H1 (cell line): Measurements from ENCODE around the gene TTC33. TPM values are rescaled to one million over a fixed set of nuclear protein-coding genes. Genes with fewer than 3 reads are reported as not detected.

Experiments used
- CBX8 ChIP-seq: fragments of 300-800, 300-1000 bp; sonication (generic); IDR thresholded peaks from 2 replicates; pipeline ENCODE4 v1.7.1; 2016; ENCODE audit warnings: low read depth, low read length, borderline replicate concordance
- CREB1 ChIP-seq: IDR thresholded peaks from 2 replicates; pipeline ENCODE4 v1.6.1; 2012; ENCODE audit warnings: inconsistent platforms
- E2F6 ChIP-seq: IDR thresholded peaks from 2 replicates; pipeline ENCODE4 v1.6.1; 2012; ENCODE audit warnings: inconsistent platforms
- NANOG ChIP-seq: IDR thresholded peaks from 2 replicates; pipeline ENCODE4 v1.6.1; 2011; ENCODE audit warnings: low read length, low read depth, mild to moderate bottlenecking, inconsistent platforms; ENCODE audit not compliant: insufficient read depth, poor library complexity, severe bottlenecking
- POU5F1 ChIP-seq: IDR thresholded peaks from 2 replicates; pipeline ENCODE4 v1.6.1; 2011; ENCODE audit warnings: low read depth, mild to moderate bottlenecking, low read length, moderate library complexity
- polyA plus RNA-seq, 7 experiments: library from polyadenylated mRNA; depleted of rRNA in 3 of 7; stranded (reverse) in 5 of 7; unstranded in 2 of 7; fragments of >200 nt in 5 of 7; fragments of 200-250 nt in 2 of 7; gene quantifications; 1 replicate in 5 of 7; 2 replicates in 1 of 7; 4 replicates in 1 of 7; pipeline versions ENCODE4 v1.2.1 to v1.2.3, GENCODE V29; 2011 to 2013; ENCODE audit warnings: missing spikeins in 2 of 7, mixed read lengths in 2 of 7
- total RNA-seq: library from RNA; stranded (reverse); fragmentation: NEBNext Ultra II Directional; extraction: Animal tissue kit (Norgen Biotek cat#: 25700); gene quantifications from 2 replicates; pipeline ENCODE4 v1.2.1, GENCODE V29; 2021

The TTC33 gene
- total and polyA plus RNA-seq, 2 of the 8 experiments (the other 6 are each of a cell fraction or from before 2014, with no cell fraction given): 1.2 to 12.6 TPM

- TF ChIP-seq CREB1: no peak
- TF ChIP-seq E2F6: no peak
- TF ChIP-seq NANOG: no peak
- TF ChIP-seq POU5F1: no peak
- TF ChIP-seq CBX8: no peak
Observed at GRCh38 chr5:40483316-40483715, 272.4 kb downstream of the TTC33 start (continued).
